K562 (cell line): ENCODE measurements around the gene SNRPA. TPM values are rescaled to one million over a fixed set of nuclear protein-coding genes. Genes with fewer than 3 reads are reported as not detected.
A peak's percentile ranks its signal among the peaks of the same experiment; 100 is the strongest.

ENCODE experiments used
- ATAC-seq: fragments of 200-7000 bp; cut with Tn5 transposase; 3 replicates; pipeline ENCODE4 v1.9.1; 2020; ENCODE audit warnings: moderate library complexity
- BruUV-seq: library from RNA; stranded (reverse); fragments of 400-500 nt; replicated peaks from 2 replicates; lab custom pipeline; 2021; lab: Mats Ljungman, UMichigan
- CTCF ChIA-PET: fragments of 300-600 bp; formaldehyde crosslinking; extraction: SDS; loops from one replicate; lab custom pipeline; 2021; ENCODE audit warnings: low intra/inter-chr PET ratio; lab: Yijun Ruan, JAX
- POLR2A ChIA-PET: fragments of 300-600, 350-650 bp; sonication (Branson Sonifier 250); formaldehyde crosslinking; extraction: SDS; loops from one replicate; lab custom pipeline; 2021; ENCODE audit warnings: antibody characterized with exemption, inconsistent platforms; lab: Yijun Ruan, JAX
- DNase-seq, 4 experiments: peaks; one replicate each; pipeline versions ENCODE4 v3.0.0 to v3.0.0-alpha.2; 2011 to 2018; ENCODE audit warnings: low spot score in 3 of 4, mixed read lengths in 3 of 4; ENCODE audit errors: extremely low read depth in 1 of 4
- FAIRE-seq: peaks from 2 replicates; lab custom pipeline; 2011; peaks lifted over from hg19 to GRCh38; lab: Jason Lieb, UNC
- H2AFZ ChIP-seq: 2 replicates; pipeline ENCODE4 v1.6.0; 2011; ENCODE audit warnings: low read depth, low read length, control low read depth, inconsistent platforms
- H3K27ac ChIP-seq: fragments of 200-600 bp; 3 replicates; pipeline ENCODE4 v1.8.0; 2011; ENCODE audit warnings: low read depth, mild to moderate bottlenecking, control low read depth, inconsistent platforms, low read length, moderate library complexity, mixed read lengths; ENCODE audit errors: extremely low read depth
- H3K27me3 ChIP-seq, 2 experiments: fragments of 300-600 bp in 1 of 2; 2 replicates in 1 of 2; 3 replicates in 1 of 2; pipeline versions ENCODE4 v1.6.0 to v1.8.0; 2011; ENCODE audit warnings: inconsistent platforms in 2 of 2, low read length in 2 of 2, mild to moderate bottlenecking in 1 of 2, mixed read lengths in 1 of 2, moderate library complexity in 1 of 2; ENCODE audit not compliant: control insufficient read depth in 2 of 2, insufficient read depth in 2 of 2
- H3K36me3 ChIP-seq: fragments of 300-600 bp; 3 replicates; pipeline ENCODE4 v1.8.0; 2011; ENCODE audit warnings: mild to moderate bottlenecking, low read length, inconsistent platforms; ENCODE audit not compliant: control insufficient read depth, insufficient read depth
- H3K4me1 ChIP-seq, 2 experiments: fragments of 200-600 bp in 1 of 2; replicated peaks in 1 of 2; 2 replicates in 1 of 2; 3 replicates in 1 of 2; pipeline versions ENCODE4 v1.5.1 to v1.8.0; 2011; ENCODE audit warnings: inconsistent platforms in 2 of 2, low read length in 2 of 2, mild to moderate bottlenecking in 1 of 2, mixed read lengths in 1 of 2, moderate library complexity in 1 of 2; ENCODE audit not compliant: control insufficient read depth in 2 of 2, insufficient read depth in 2 of 2
- H3K4me2 ChIP-seq: 2 replicates; pipeline ENCODE4 v1.6.1; 2011; ENCODE audit warnings: low read length, control low read depth, inconsistent platforms, mixed read lengths; ENCODE audit not compliant: insufficient read depth
- H3K4me3 ChIP-seq: fragments of 200-600 bp; sonication (generic), shearing (Covaris generic); 2 replicates; pipeline ENCODE4 v1.5.1; 2016; ENCODE audit warnings: control low read depth, inconsistent platforms
- H3K79me2 ChIP-seq: fragments of 200-600 bp; 3 replicates; pipeline ENCODE4 v1.8.0; 2011; ENCODE audit warnings: low read length, inconsistent platforms; ENCODE audit not compliant: control insufficient read depth, insufficient read depth
- H3K9ac ChIP-seq, 2 experiments: 2 replicates each; pipeline versions ENCODE4 v1.6.0 to v1.6.1; 2011; ENCODE audit warnings: low read depth in 2 of 2, low read length in 2 of 2, control low read depth in 1 of 2, inconsistent platforms in 1 of 2, mild to moderate bottlenecking in 1 of 2, mixed read lengths in 1 of 2; ENCODE audit not compliant: insufficient read depth in 1 of 2
- H3K9me1 ChIP-seq: one replicate; pipeline ENCODE4 v1.6.0; 2011; ENCODE audit warnings: inconsistent platforms, mild to moderate bottlenecking, low read length, moderate library complexity; ENCODE audit not compliant: control insufficient read depth, insufficient read depth
- H3K9me3 ChIP-seq: replicated peaks from 2 replicates; pipeline ENCODE4 v1.5.1; 2011; ENCODE audit warnings: low read depth, low read length, inconsistent platforms; ENCODE audit not compliant: control insufficient read depth, insufficient read depth
- H4K20me1 ChIP-seq: replicated peaks from 2 replicates; pipeline ENCODE4 v1.6.1; 2011; ENCODE audit warnings: low read length, inconsistent platforms, mixed read lengths; ENCODE audit not compliant: control insufficient read depth, insufficient read depth
- HDAC1 ChIP-seq, 2 experiments: fragments of 450-650 bp; IDR thresholded peaks; 2 replicates each; pipeline ENCODE4 v1.6.1; 2016 to 2017; ENCODE audit warnings: inconsistent platforms in 1 of 2, mild to moderate bottlenecking in 1 of 2, moderate library complexity in 1 of 2
- NFIX ChIP-seq: fragments of 250-450 bp; sonication (Bioruptor Pico); IDR thresholded peaks from 2 replicates; pipeline ENCODE4 v1.4.0; 2020; ENCODE audit warnings: low read depth, mild to moderate bottlenecking, moderate library complexity
- POLR2A ChIP-seq: fragments of 450-650 bp; conservative IDR thresholded peaks from 2 replicates; pipeline ENCODE4 v1.6.1; 2016
- RBFOX2 ChIP-seq: fragments of 200-400 bp; formaldehyde crosslinking; IDR thresholded peaks from 2 replicates; pipeline ENCODE4 v1.6.1; 2017; ENCODE audit warnings: low read depth, mild to moderate bottlenecking, low read length, moderate library complexity
- ZBTB33 ChIP-seq: sonication (generic); formaldehyde crosslinking; IDR thresholded peaks from 2 replicates; pipeline ENCODE4 v1.8.1; 2023; ENCODE audit warnings: mild to moderate bottlenecking, missing genetic modification reagents
- WGBS: fragments of 100-300 bp; shearing (Covaris generic); methylation state at CpG from one replicate; pipeline ENCODE4 v1.1.6; 2016; ENCODE audit warnings: low coverage, mixed read lengths; ENCODE audit not compliant: insufficient coverage; ENCODE audit errors: missing lambda C conversion rate; 5-methylcytosine and 5-hydroxymethylcytosine counted together
- in situ Hi-C: fragments of 300-500 bp; cut with MboI; formaldehyde crosslinking; loops from 4 replicates; pipeline ENCODE4 v1.15.0; 2018; ENCODE audit warnings: inconsistent platforms, mixed read lengths
- intact Hi-C: fragments of 100-400 bp; cut with micrococcal nuclease; formaldehyde crosslinking; loops from 2 replicates; pipeline ENCODE4 v1.14.2; 2022
- polyA plus RNA-seq, 8 experiments: library from polyadenylated mRNA; depleted of rRNA in 4 of 8; stranded (reverse) in 5 of 8; unstranded in 3 of 8; fragments of >200 nt; fragmentation: Nextera tagmentation in 2 of 8; fragmentation: Illumina TruSeq in 1 of 8; extraction: Ambion mirVana in 2 of 8; extraction: Trizol in 1 of 8; gene quantifications; 2 replicates each; pipeline versions ENCODE4 v1.2.1 to v1.2.3, GENCODE V29; 2011 to 2014; ENCODE audit warnings: inconsistent platforms in 1 of 8, missing spikeins in 1 of 8
- total RNA-seq, 7 experiments: library from RNA; depleted of rRNA in 6 of 7; stranded (reverse); fragments of >200 nt in 6 of 7; fragmentation: Illumina TruSeq in 2 of 7; extraction: Trizol in 2 of 7; gene quantifications; 2 replicates each; pipeline versions ENCODE4 v1.2.1 to v1.2.3, GENCODE V29; 2011 to 2021; ENCODE audit warnings: low replicate concordance in 1 of 7
- TF ChIP-seq, protein P1 (sequence below): fragments of 450-650 bp; IDR thresholded peaks from 2 replicates; pipeline ENCODE4 v1.6.1; 2016
- TF ChIP-seq, protein P2 (sequence below): sonication (generic); formaldehyde crosslinking; IDR thresholded peaks from 2 replicates; pipeline ENCODE4 v1.8.0; 2022; ENCODE audit warnings: missing genetic modification reagents, mild to moderate bottlenecking, moderate library complexity, borderline replicate concordance

The SNRPA gene
- total and polyA plus RNA-seq, 9 of the 15 experiments (the other 6 are each of a cell fraction or from before 2014, with no cell fraction given), result 16.3 to 311 (median 193) TPM

GRCh38 chr19:40739871-40740703, 10.9 kb upstream of the SNRPA start:
- H2AFZ ChIP-seq, result no peak overlapping the region
- BruUV-seq, result no TSS peak
- no peaks in the 10 kb centered on the region for H3K27me3 ChIP-seq
- FAIRE-seq (peak; percentile 44), ATAC-seq (peak; percentile 24; the same call in 2 of the 3 replicates), DNase-seq (peak in 1 of 4 experiments; percentile 47)
- no peak overlapping the region for H3K4me3 ChIP-seq
- no peaks in the 10 kb centered on the region for H3K9me3 ChIP-seq
- H3K79me2 ChIP-seq, result no peaks in the 10 kb centered on the region
- intact Hi-C loops, result loop anchor here (5.0 kb wide), 1 partner anchor 78 kb away; no protein-coding TSS in a partner anchor
- H3K9ac ChIP-seq, result peak overlapping the region in 1 of 2 experiments; percentile 84; a peak in 2 of 4 replicates
- H3K27ac ChIP-seq, result no peak overlapping the region
- 47% methylated on average over 14 of the region's 16 CpGs for WGBS
- peaks cover 43% of the 10 kb centered on the region; the same call in 2 of the 3 replicates for H3K36me3 ChIP-seq
- no peak overlapping the region for H3K4me2 ChIP-seq
- 0 out of 2 replicates have a peak, but pooled peaks cover 3% of the 10 kb centered on the region for H4K20me1 ChIP-seq
- in situ Hi-C loops, result no loop called here
- CTCF ChIA-PET, result no interaction called here
- POLR2A ChIA-PET, result interaction anchor here (0.5 to 2.0 kb wide), 7 partner anchors 9 to 410 kb away, joined by 3 to 9 read pairs (median 3); partner anchors contain the start of genes ACTMAP and SNRPA
- peaks cover 0 to 40% of the 10 kb centered on the region in 2 experiments; a peak in 3 of 5 replicates for H3K4me1 ChIP-seq
- TF ChIP-seq ZBTB33 (CRISPR knock-in tag) (0 out of 2 replicates have a peak, but pooled peaks have one; percentile 45), HDAC1 (IDR thresholded peaks at IDR 0.05) (no peak), NFIX (no peak), RBFOX2 (0 out of 2 replicates have a peak, but pooled peaks have one; percentile 38), POLR2A (peak; percentile 43; the same call in 1 of the 2 replicates)
- TF ChIP-seq, protein P1, sequence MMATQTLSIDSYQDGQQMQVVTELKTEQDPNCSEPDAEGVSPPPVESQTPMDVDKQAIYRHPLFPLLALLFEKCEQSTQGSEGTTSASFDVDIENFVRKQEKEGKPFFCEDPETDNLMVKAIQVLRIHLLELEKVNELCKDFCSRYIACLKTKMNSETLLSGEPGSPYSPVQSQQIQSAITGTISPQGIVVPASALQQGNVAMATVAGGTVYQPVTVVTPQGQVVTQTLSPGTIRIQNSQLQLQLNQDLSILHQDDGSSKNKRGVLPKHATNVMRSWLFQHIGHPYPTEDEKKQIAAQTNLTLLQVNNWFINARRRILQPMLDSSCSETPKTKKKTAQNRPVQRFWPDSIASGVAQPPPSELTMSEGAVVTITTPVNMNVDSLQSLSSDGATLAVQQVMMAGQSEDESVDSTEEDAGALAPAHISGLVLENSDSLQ, result peak; percentile 36; the same call in 1 of the 2 replicates
- TF ChIP-seq, protein P2, sequence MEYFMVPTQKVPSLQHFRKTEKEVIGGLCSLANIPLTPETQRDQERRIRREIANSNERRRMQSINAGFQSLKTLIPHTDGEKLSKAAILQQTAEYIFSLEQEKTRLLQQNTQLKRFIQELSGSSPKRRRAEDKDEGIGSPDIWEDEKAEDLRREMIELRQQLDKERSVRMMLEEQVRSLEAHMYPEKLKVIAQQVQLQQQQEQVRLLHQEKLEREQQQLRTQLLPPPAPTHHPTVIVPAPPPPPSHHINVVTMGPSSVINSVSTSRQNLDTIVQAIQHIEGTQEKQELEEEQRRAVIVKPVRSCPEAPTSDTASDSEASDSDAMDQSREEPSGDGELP (CRISPR knock-in tag), result peak; percentile 22; the same call in 1 of the 2 replicates
- H3K9me1 ChIP-seq, result no peaks in the 10 kb centered on the region
